HepG2 (cell line): ENCODE measurements around the gene FSIP1. TPM values are rescaled to one million over a fixed set of nuclear protein-coding genes. Genes with fewer than 3 reads are reported as not detected.

Source experiments
- EHMT2 ChIP-seq: fragments of 200-600 bp; sonication (generic); IDR thresholded peaks from 2 replicates; pipeline ENCODE4 v1.7.0; 2017; ENCODE audit warnings: antibody characterized with exemption, low read depth, low read length, borderline replicate concordance
- FOXA1 ChIP-seq, 2 experiments: fragments of 450-650 bp in 1 of 2; sonication (generic) in 1 of 2; formaldehyde crosslinking in 1 of 2; IDR thresholded peaks; 2 replicates each; pipeline versions ENCODE4 v1.4.0 to v1.6.1; 2016 to 2020; ENCODE audit warnings: missing genetic modification reagents in 1 of 2
- MATR3 ChIP-seq: sonication (generic); formaldehyde crosslinking; IDR thresholded peaks from 2 replicates; pipeline ENCODE4 v1.4.0; 2020; ENCODE audit warnings: missing genetic modification reagents
- NFYB ChIP-seq: sonication (generic); formaldehyde crosslinking; IDR thresholded peaks from 2 replicates; pipeline ENCODE4 v1.4.0; 2020; ENCODE audit warnings: missing genetic modification reagents
- NR2F6 ChIP-seq, 2 experiments: IDR thresholded peaks; 2 replicates each; pipeline ENCODE4 v1.6.1; 2016; ENCODE audit warnings: antibody characterized with exemption in 1 of 2, mild to moderate bottlenecking in 1 of 2
- PAXIP1 ChIP-seq: sonication (generic); formaldehyde crosslinking; conservative IDR thresholded peaks from 2 replicates; pipeline ENCODE4 v1.4.0; 2020; ENCODE audit warnings: mild to moderate bottlenecking, missing genetic modification reagents, moderate library complexity
- PLSCR1 ChIP-seq: sonication (generic); formaldehyde crosslinking; IDR thresholded peaks from 2 replicates; pipeline ENCODE4 v1.5.0; 2020; ENCODE audit warnings: missing genetic modification reagents, mild to moderate bottlenecking, borderline replicate concordance
- RELA ChIP-seq: sonication (generic); formaldehyde crosslinking; IDR thresholded peaks from 2 replicates; pipeline ENCODE4 v1.4.0; 2020; ENCODE audit warnings: missing genetic modification reagents
- RORA ChIP-seq: sonication (generic); formaldehyde crosslinking; IDR thresholded peaks from 2 replicates; pipeline ENCODE4 v1.5.0; 2020; ENCODE audit warnings: mild to moderate bottlenecking, missing genetic modification reagents, moderate library complexity
- TP53 ChIP-seq: sonication (generic); formaldehyde crosslinking; conservative IDR thresholded peaks from 2 replicates; pipeline ENCODE4 v1.4.0; 2020; ENCODE audit warnings: missing genetic modification reagents
- ZBTB40 ChIP-seq, 2 experiments: fragments of 450-650 bp in 1 of 2; sonication (generic) in 1 of 2; formaldehyde crosslinking in 1 of 2; IDR thresholded peaks; 2 replicates each; pipeline versions ENCODE4 v1.6.1 to v1.8.0; 2016 to 2022; ENCODE audit warnings: antibody characterized with exemption in 1 of 2, mild to moderate bottlenecking in 1 of 2, missing genetic modification reagents in 1 of 2
- ZNF124 ChIP-seq: sonication (generic); formaldehyde crosslinking; IDR thresholded peaks from 2 replicates; pipeline ENCODE4 v1.4.0; 2020; ENCODE audit warnings: missing genetic modification reagents
- ZNF30 ChIP-seq: sonication (generic); formaldehyde crosslinking; IDR thresholded peaks from 2 replicates; pipeline ENCODE4 v1.5.0; 2020; ENCODE audit warnings: mild to moderate bottlenecking, missing genetic modification reagents
- ZSCAN12 ChIP-seq: sonication (generic); formaldehyde crosslinking; IDR thresholded peaks from 2 replicates; pipeline ENCODE4 v1.9.0; 2021; ENCODE audit warnings: mild to moderate bottlenecking, missing genetic modification reagents
- polyA plus RNA-seq, 8 experiments: library from polyadenylated mRNA; depleted of rRNA in 3 of 8; stranded (reverse) in 7 of 8; unstranded in 1 of 8; fragments of >200 nt; fragmentation: Illumina TruSeq in 4 of 8; extraction: Trizol in 4 of 8; gene quantifications; 2 replicates each; pipeline versions ENCODE4 v1.2.1 to v1.2.3, GENCODE V29; 2011 to 2016; ENCODE audit warnings: low read depth in 4 of 8, missing spikeins in 1 of 8, mixed read lengths in 1 of 8; ENCODE audit not compliant: insufficient read depth in 1 of 8
- total RNA-seq, 5 experiments: library from RNA; depleted of rRNA; stranded (reverse); fragments of >200 nt; fragmentation: Illumina TruSeq; extraction: Trizol; gene quantifications; 2 replicates each; pipeline ENCODE4 v1.2.3, GENCODE V29; 2016; ENCODE audit warnings: low read depth in 1 of 5

The FSIP1 gene
- total and polyA plus RNA-seq, 2 of the 13 experiments (the other 11 are each of a cell fraction or from before 2014, with no cell fraction given), result 0.18 TPM; not detected in 1

- TF ChIP-seq ZBTB40 (IDR thresholded peaks at IDR 0.05), result no peak
- TF ChIP-seq ZBTB40 (CRISPR knock-in tag; IDR thresholded peaks at IDR 0.05), result 0 out of 2 replicates have a peak, but pooled peaks have one; percentile 29
- no peak for TF ChIP-seq RELA (CRISPR knock-in tag)
- TF ChIP-seq ZNF30 (CRISPR knock-in tag), result no peak
- no peak for TF ChIP-seq NR2F6 (IDR thresholded peaks at IDR 0.05)
- peak; percentile 6; the same call in 1 of the 2 replicates for TF ChIP-seq NR2F6 (CRISPR knock-in tag; IDR thresholded peaks at IDR 0.05)
- no peak for TF ChIP-seq FOXA1 (IDR thresholded peaks at IDR 0.05)
- no peak for TF ChIP-seq FOXA1 (CRISPR knock-in tag; IDR thresholded peaks at IDR 0.05)
- no peak for TF ChIP-seq RORA
- TF ChIP-seq EHMT2, result no peak
- TF ChIP-seq ZNF124 (CRISPR knock-in tag), result 0 out of 2 replicates have a peak, but pooled peaks have one; percentile 38
- no peak for TF ChIP-seq ZSCAN12 (CRISPR knock-in tag)
- TF ChIP-seq PLSCR1 (CRISPR knock-in tag), result no peak
- TF ChIP-seq PAXIP1 (CRISPR knock-in tag), result peak; percentile 53; the same call in 1 of the 2 replicates
- no peak for TF ChIP-seq TP53
- no peak for TF ChIP-seq MATR3
- TF ChIP-seq NFYB (CRISPR knock-in tag), result peak; percentile 58
These were observed at the start of gene FSIP1 (continued) for GRCh38 chr15:39782441-39783138.
